Spleen (tissue), 7 donors: Measurements from ENCODE around the gene OR5AS1.

Experiments used
- CTCF ChIP-seq, 11 experiments: fragments of 200-600 bp in 7 of 11; fragments of 450-650 bp in 4 of 11; sonication (generic) in 4 of 11; IDR thresholded peaks in 8 of 11; conservative IDR thresholded peaks in 3 of 11; 1 replicate in 7 of 11; 2 replicates in 4 of 11; pipeline versions ENCODE4 v1.4.0 to v1.8.0; 2016 to 2021; ENCODE audit warnings: antibody characterized with exemption in 11 of 11, inconsistent platforms in 4 of 11, mild to moderate bottlenecking in 1 of 11
- POLR2A ChIP-seq, 3 donors: fragments of 450-650 bp; IDR thresholded peaks; one replicate each; pipeline ENCODE4 v1.5.1; 2017; ENCODE audit warnings: antibody characterized with exemption in 3 of 3, mild to moderate bottlenecking in 1 of 3
- donor health status: DM: no; HTN: no; CAD: no; lungs with moderate emphysema.
- donor health status: DM: no; HTN: no; CAD: no.
- donor health status: DM: no; HTN: no; CAD: no.

- no peak for TF ChIP-seq CTCF (IDR thresholded peaks at IDR 0.05 in 8 of 11, conservative IDR thresholded peaks at IDR 0.05 in 3 of 11)
- no peak for TF ChIP-seq POLR2A (IDR thresholded peaks at IDR 0.05)
Observed at GRCh38 chr11:56049487-56049886, 22.0 kb downstream of the OR5AS1 start.
